Renal cortex interstitium (tissue), 11 donors: Measurements from ENCODE around the gene TEDDM1. TPM values are rescaled to one million over a fixed set of nuclear protein-coding genes. Genes with fewer than 3 reads are reported as not detected.

ENCODE experiments used
- DNase-seq, 11 donors: peaks; one replicate each; pipeline ENCODE4 v3.0.0-alpha.2; 2013; ENCODE audit warnings: low read depth in 9 of 11, low spot score in 4 of 11; ENCODE audit errors: extremely low read depth in 1 of 11
- polyA plus RNA-seq, 3 donors: library from polyadenylated mRNA; unstranded; fragments of 120-200 nt; gene quantifications; one replicate each; pipeline ENCODE4 v1.2.1, GENCODE V29; 2013; ENCODE audit not compliant: insufficient read length in 3 of 3

Gene TEDDM1
- polyA plus RNA-seq, 3 donors = 0.13 to 0.21 TPM; not detected in 1

DNA sequence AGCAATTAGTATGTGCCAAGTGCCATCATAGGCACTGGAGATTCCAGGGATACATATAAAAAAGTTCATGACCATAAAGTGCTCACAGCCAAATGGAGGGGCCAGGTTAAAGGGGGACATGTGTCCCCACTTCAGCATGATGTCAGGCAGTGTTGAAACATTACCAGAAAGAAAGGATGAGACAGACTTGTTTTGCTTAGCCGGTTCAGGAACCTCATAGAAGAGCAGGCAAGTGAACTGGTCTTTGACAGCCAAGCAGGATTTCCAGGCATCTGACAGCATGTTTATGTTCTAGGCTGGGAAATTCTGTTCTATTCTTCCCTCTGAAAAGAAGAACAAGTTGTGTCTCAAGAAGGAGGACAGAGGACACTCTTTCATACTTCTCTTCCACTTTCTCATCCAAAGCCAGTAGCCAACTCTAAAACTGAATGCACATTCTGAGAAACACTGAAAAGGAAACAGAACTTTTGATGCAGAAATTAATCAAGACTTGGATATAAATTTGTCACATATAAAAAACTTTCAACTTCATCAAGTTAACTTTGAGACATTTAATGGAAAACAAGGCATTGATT lies 48.6 kb downstream of the TEDDM1 start:
- no peak for DNase-seq

DNA sequence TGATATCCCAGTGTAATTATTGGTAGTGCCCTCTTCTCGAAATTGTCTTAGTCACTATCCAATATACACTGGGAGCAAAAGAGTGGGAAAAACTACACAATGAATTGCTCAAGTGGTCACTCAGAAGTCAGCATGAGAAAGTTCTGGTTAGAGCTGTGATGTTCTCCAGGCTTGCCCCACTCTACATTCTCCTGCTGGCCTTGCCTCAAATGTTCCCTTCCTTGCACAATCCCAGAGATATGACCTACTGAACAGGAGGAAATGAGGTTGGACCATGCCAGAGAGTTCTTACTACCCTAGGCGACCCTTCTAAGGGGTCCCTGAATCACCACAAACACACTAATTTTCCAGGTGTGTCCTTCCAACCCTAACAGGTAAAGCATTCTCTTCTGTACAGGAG lies 49.6 kb downstream of the TEDDM1 start:
- DNase-seq = no peak

DNA sequence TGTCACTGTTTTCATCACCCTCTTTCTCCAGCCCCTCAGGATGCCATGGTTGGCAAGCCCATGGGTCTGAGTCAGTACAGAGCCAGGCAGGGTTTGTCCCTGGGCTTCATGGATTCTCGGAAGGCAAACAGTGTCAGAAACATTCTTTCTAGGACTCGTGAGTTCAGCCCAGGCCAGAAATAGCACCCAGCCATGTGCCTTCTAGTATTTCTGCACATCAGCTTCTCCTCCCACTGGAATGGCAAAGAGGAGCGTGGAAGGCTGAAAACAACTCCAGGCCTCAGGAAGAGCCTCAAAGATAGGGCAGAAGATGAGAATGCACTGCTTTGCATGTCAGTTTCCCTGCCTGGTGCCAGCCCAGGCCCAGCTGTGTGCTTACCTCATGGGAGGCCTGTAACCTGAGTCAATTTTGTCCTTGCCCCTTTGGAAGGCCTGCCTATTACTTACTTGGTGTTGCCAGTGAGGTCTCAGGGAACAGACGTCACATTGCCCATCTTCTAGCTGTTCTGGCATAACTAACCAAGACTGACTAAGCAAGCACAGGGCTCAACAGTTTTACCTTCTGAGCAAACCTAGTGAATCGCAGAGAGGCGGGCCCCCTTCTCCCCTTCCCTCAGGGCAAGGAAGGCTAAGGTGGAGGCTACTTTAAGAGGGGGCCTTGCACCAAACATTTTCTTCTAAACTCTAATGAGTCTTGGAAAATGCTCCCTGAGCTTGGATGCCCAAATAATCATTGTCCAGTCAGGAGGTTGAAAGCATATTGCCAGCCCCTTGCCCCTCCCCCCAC lies 51.3 kb downstream of the TEDDM1 start:
- DNase-seq = no peak

Other genes with a start within 250 kb of the TEDDM1 start
- gene GLUL, start 8.9 kb downstream of the TEDDM1 start, polyA plus RNA-seq = 100 to 1,000 TPM; 298 to 309 (median 302) TPM
- gene RGSL1, start 49.5 kb upstream of the TEDDM1 start, polyA plus RNA-seq = not detected
- gene RNASEL, start 188.6 kb upstream of the TEDDM1 start, polyA plus RNA-seq = 10 to 100 TPM in 2 of 3 donors, 1 to 10 TPM in 1; 8.0 to 14.2 (median 13.0) TPM
- gene RGS16, start 203.7 kb upstream of the TEDDM1 start, polyA plus RNA-seq = 1 to 10 TPM in 2 of 3 donors, under 1 TPM in 1; 0.84 to 1.7 (median 1.4) TPM